Measurements from ENCODE around the gene SMC1B. TPM values are rescaled to one million over a fixed set of nuclear protein-coding genes. Genes with fewer than 3 reads are reported as not detected.

The SMC1B gene
- not detected for total RNA-seq (ENCODE audit: unreplicated experiment)
- long read RNA-seq, partial matches to known transcripts: 0 of 1 reads
- long read RNA-seq, other reads (novel, unspliced or antisense): 1 of 1 reads

GRCh38 chr22:45413368-45414211 is at the start of gene SMC1B, which contains the start of gene RIBC2:
SMC1B (minus strand) TSS chr22:45413599; CDS start chr22:45413567, 32 bp downstream.
RIBC2 (plus strand) TSS chr22:45413693; CDS start chr22:45413887, 194 bp downstream.
- TF ChIP-seq CTCF (IDR thresholded peaks at IDR 0.05; ENCODE audit: unreplicated experiment): no peak
- Mint-ChIP-seq H3K27me3 (ENCODE audit: unreplicated experiment) (no peaks in the 10 kb centered on the region), H3K27ac (ENCODE audit: unreplicated experiment) (peak within 1 kb of the TSS; percentile 77), H3K36me3 (ENCODE audit: low read depth, unreplicated experiment) (no peaks in the 10 kb centered on the region), H3K9me3 (ENCODE audit: unreplicated experiment) (no peaks in the 10 kb centered on the region), H3K4me3 (ENCODE audit: unreplicated experiment) (peak within 1 kb of the TSS; percentile 69), H3K4me1 (ENCODE audit: unreplicated experiment) (no peaks in the 10 kb centered on the region)
- DNase-seq (ENCODE audit: low spot score): peak; percentile 81

- Mint-ChIP-seq H3K9me3 (ENCODE audit: unreplicated experiment) (no peaks in the 10 kb centered on the region), H3K36me3 (ENCODE audit: low read depth, unreplicated experiment) (no peaks in the 10 kb centered on the region), H3K4me3 (ENCODE audit: unreplicated experiment) (no peak overlapping the region), H3K27me3 (ENCODE audit: unreplicated experiment) (no peaks in the 10 kb centered on the region), H3K27ac (ENCODE audit: unreplicated experiment) (no peak overlapping the region), H3K4me1 (ENCODE audit: unreplicated experiment) (no peaks in the 10 kb centered on the region)
- no peak for DNase-seq (ENCODE audit: low spot score)
- TF ChIP-seq CTCF (IDR thresholded peaks at IDR 0.05; ENCODE audit: unreplicated experiment): peak; percentile 45
Measured at GRCh38 chr22:45462034-45462655, 48.7 kb upstream of the SMC1B start.

GRCh38 chr22:45460288-45461109 is 47.1 kb upstream of the SMC1B start:
- H3K4me1 Mint-ChIP-seq (ENCODE audit: unreplicated experiment): no peaks in the 10 kb centered on the region
- no peak for TF ChIP-seq CTCF (IDR thresholded peaks at IDR 0.05; ENCODE audit: unreplicated experiment)
- H3K4me3 Mint-ChIP-seq (ENCODE audit: unreplicated experiment): no peak overlapping the region
- no peak for DNase-seq (ENCODE audit: low spot score)
- no peaks in the 10 kb centered on the region for H3K9me3 Mint-ChIP-seq (ENCODE audit: unreplicated experiment)
- H3K36me3 Mint-ChIP-seq (ENCODE audit: low read depth, unreplicated experiment): no peaks in the 10 kb centered on the region
- peaks cover 1% of the 10 kb centered on the region for H3K27me3 Mint-ChIP-seq (ENCODE audit: unreplicated experiment)
- H3K27ac Mint-ChIP-seq (ENCODE audit: unreplicated experiment): no peak overlapping the region

- H3K9me3 Mint-ChIP-seq (ENCODE audit: unreplicated experiment): no peaks in the 10 kb centered on the region
- TF ChIP-seq CTCF (IDR thresholded peaks at IDR 0.05; ENCODE audit: unreplicated experiment): no peak
- no peaks in the 10 kb centered on the region for H3K4me1 Mint-ChIP-seq (ENCODE audit: unreplicated experiment)
- no peak overlapping the region for H3K4me3 Mint-ChIP-seq (ENCODE audit: unreplicated experiment)
- H3K27me3 Mint-ChIP-seq (ENCODE audit: unreplicated experiment): peaks cover 1% of the 10 kb centered on the region
- no peak overlapping the region for H3K27ac Mint-ChIP-seq (ENCODE audit: unreplicated experiment)
- no peaks in the 10 kb centered on the region for H3K36me3 Mint-ChIP-seq (ENCODE audit: low read depth, unreplicated experiment)
- DNase-seq (ENCODE audit: low spot score): no peak
Measured at GRCh38 chr22:45459235-45459634, 45.8 kb upstream of the SMC1B start.

Data from endothelial cell (in vitro differentiated cells).